Stimulated activated CD4-positive, alpha-beta T cell treated with anti-CD3 and anti-CD28 coated beads, Interleukin-15, amount 100 ng/mL, for 48 hours (primary cell): ENCODE data around the gene PPP1R15A.
"Not testable (repeated sequence)": the region's sequence is repeated elsewhere in the genome, so short reads cannot be mapped to it uniquely, and the experiment has no call there.

Experiments used
- DNase-seq, 2 donors: peaks; one replicate each; pipeline ENCODE4 v3.0.0-alpha.2; 2020; ENCODE audit warnings: low read depth in 2 of 2

PPP1R15A gene

GRCh38 chr19:48881741-48882657 lies 9.8 kb downstream of the PPP1R15A start:
- no peak for DNase-seq

- no peak for DNase-seq
These were observed 11.5 kb downstream of the PPP1R15A start for GRCh38 chr19:48883726-48884125.

GRCh38 chr19:48887861-48888612 lies 15.8 kb downstream of the PPP1R15A start:
- no peak for DNase-seq

GRCh38 chr19:48889496-48889895 lies 17.3 kb downstream of the PPP1R15A start:
- DNase-seq: not testable (repeated sequence)

GRCh38 chr19:48890551-48890950 lies 18.3 kb downstream of the PPP1R15A start:
- DNase-seq: no peak

GRCh38 chr19:48895226-48895625 lies 23.0 kb downstream of the PPP1R15A start:
- DNase-seq: no peak

GRCh38 chr19:48896191-48896720 lies 24.0 kb downstream of the PPP1R15A start:
- DNase-seq: peak in 1 of 2 donors; percentile 49

GRCh38 chr19:48897181-48897580 lies 25.0 kb downstream of the PPP1R15A start:
- no peak for DNase-seq

GRCh38 chr19:48899386-48899749 lies 27.1 kb downstream of the PPP1R15A start:
- not testable (repeated sequence) for DNase-seq

- DNase-seq: peak; percentile 98 to 100
These were observed 27.7 kb downstream of the PPP1R15A start, which contains the start of gene NUCB1 for GRCh38 chr19:48899781-48900476. TSS of gene NUCB1 (plus strand) at chr19:48900312. CDS start at chr19:48900797, 485 bp downstream.

GRCh38 chr19:48900477-48901406 lies 28.5 kb downstream of the PPP1R15A start:
- DNase-seq: no peak

- not testable (repeated sequence) for DNase-seq
These were observed 30.1 kb downstream of the PPP1R15A start for GRCh38 chr19:48902291-48902690.

GRCh38 chr19:48903788-48904187 lies 31.6 kb downstream of the PPP1R15A start:
- not testable (repeated sequence) for DNase-seq

- DNase-seq: no peak
These were observed 33.4 kb downstream of the PPP1R15A start for GRCh38 chr19:48905664-48906063.

GRCh38 chr19:48906324-48906723 lies 34.1 kb downstream of the PPP1R15A start:
- DNase-seq: no peak

GRCh38 chr19:48907671-48908070 lies 35.5 kb downstream of the PPP1R15A start:
- DNase-seq: no peak

GRCh38 chr19:48909424-48910077 lies 37.3 kb downstream of the PPP1R15A start:
- not testable (repeated sequence) for DNase-seq

GRCh38 chr19:48910803-48911202 lies 38.6 kb downstream of the PPP1R15A start:
- no peak for DNase-seq

GRCh38 chr19:48913114-48913889 lies 41.1 kb downstream of the PPP1R15A start:
- DNase-seq: no peak
